Brain microvascular endothelial cell (primary cell): ENCODE measurements around the gene SCEL.

Source experiments
- DNase-seq: peaks from one replicate; pipeline ENCODE4 v3.0.0-alpha.2; 2020
- H3K27ac ChIP-seq: fragments of 250-450 bp; sonication (Bioruptor Pico); 2 replicates; pipeline ENCODE4 v1.5.1; 2020; ENCODE audit warnings: mild to moderate bottlenecking, moderate library complexity
- H3K27me3 ChIP-seq: fragments of 250-450 bp; sonication (Bioruptor Pico); replicated peaks from 2 replicates; pipeline ENCODE4 v1.5.1; 2020; ENCODE audit warnings: mild to moderate bottlenecking
- H3K36me3 ChIP-seq: fragments of 250-450 bp; sonication (Bioruptor Pico); replicated peaks from 2 replicates; pipeline ENCODE4 v1.5.1; 2020; ENCODE audit warnings: mild to moderate bottlenecking
- H3K4me3 ChIP-seq: 2 replicates; pipeline ENCODE4 v1.5.1; 2011; ENCODE audit warnings: low read depth, mild to moderate bottlenecking, control low read depth, low read length, moderate library complexity
- in situ Hi-C: cut with HindIII; loops from 2 replicates; pipeline ENCODE4 v1.10.0; 2017; ENCODE audit warnings: low sequenced_read_pairs, low pct_ligation_motif_present
- TF ChIP-seq, protein P1 (sequence below): IDR thresholded peaks from 2 replicates; pipeline ENCODE4 v1.5.1; 2011; ENCODE audit warnings: low read depth, mild to moderate bottlenecking, moderate library complexity, low read length, control low read depth, inconsistent platforms; ENCODE audit errors: missing control alignments

Gene SCEL

DNA sequence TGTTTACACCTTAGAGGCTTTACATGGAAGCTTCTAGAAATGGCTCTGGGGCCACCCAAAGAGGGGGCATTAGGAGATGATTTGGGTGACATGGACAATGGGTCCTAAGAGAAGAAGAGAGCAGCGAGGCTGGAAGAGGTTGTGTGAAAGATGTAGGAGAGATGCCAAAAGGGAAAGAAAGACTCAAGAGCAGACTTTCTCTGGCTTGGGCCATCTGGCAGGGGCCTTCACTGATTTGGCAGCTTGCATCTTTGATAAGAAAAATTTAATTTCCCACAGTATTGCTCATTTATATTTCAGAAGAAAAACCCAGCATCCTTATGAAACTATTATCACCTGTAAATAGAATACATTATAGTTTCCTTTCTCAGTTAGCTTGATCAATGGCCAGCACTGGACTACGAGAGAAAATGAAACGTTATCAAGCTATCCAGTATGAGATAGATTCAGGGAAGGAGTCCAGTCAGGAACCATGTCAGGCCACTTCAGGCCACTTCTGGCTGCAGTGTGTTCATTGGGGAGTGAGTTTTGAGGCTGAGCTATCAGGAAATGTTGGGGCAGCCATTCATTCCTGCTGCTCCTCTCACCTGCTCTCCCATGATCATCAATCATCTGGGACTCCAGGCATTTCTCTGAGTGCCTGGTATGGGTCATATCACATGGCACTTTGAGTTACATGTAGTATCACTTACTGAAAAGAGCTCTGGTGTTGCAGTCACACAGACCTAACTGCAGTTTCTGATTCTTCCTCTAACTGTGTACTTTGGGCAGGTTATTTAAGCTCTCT is 10.3 kb downstream of the SCEL start:
- H3K27me3 ChIP-seq = no peaks in the 10 kb centered on the region
- no peak for DNase-seq
- in situ Hi-C loops = no loop called here
- H3K27ac ChIP-seq = no peak overlapping the region
- TF ChIP-seq, protein P1, sequence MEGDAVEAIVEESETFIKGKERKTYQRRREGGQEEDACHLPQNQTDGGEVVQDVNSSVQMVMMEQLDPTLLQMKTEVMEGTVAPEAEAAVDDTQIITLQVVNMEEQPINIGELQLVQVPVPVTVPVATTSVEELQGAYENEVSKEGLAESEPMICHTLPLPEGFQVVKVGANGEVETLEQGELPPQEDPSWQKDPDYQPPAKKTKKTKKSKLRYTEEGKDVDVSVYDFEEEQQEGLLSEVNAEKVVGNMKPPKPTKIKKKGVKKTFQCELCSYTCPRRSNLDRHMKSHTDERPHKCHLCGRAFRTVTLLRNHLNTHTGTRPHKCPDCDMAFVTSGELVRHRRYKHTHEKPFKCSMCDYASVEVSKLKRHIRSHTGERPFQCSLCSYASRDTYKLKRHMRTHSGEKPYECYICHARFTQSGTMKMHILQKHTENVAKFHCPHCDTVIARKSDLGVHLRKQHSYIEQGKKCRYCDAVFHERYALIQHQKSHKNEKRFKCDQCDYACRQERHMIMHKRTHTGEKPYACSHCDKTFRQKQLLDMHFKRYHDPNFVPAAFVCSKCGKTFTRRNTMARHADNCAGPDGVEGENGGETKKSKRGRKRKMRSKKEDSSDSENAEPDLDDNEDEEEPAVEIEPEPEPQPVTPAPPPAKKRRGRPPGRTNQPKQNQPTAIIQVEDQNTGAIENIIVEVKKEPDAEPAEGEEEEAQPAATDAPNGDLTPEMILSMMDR = no peak
- no peaks in the 10 kb centered on the region for H3K36me3 ChIP-seq
- H3K4me3 ChIP-seq = no peak overlapping the region

GRCh38 chr13:77548095-77548494 is 12.6 kb downstream of the SCEL start:
- Histone ChIP-seq H3K36me3 (no peaks in the 10 kb centered on the region), H3K27me3 (no peaks in the 10 kb centered on the region)
- in situ Hi-C loops = no loop called here

DNA sequence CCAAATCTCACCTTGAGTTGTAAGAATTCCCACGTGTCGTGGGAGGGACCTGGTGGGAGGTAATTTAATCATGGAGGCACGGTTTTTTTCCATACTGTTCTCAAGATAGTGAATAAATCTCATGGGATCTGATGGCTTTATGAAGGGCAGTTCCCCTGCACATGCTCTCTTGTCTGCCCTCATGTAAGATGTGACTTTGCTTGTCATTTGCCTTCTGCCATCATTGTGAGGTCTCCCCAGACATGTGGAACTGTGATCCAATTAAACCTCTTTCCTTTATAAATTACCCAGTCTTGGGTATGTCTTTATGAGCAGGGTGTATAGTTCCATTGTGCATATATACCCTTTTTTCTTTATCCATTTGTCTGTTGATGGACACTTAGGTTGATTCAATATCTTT is 13.1 kb downstream of the SCEL start:
- TF ChIP-seq, protein P1 = no peak
- Histone ChIP-seq H3K36me3 (no peaks in the 10 kb centered on the region), H3K4me3 (no peak overlapping the region), H3K27ac (no peak overlapping the region), H3K27me3 (no peaks in the 10 kb centered on the region)
- DNase-seq = no peak
- in situ Hi-C loops = no loop called here

More at GRCh38 chr13:77548095-77548494, 12.6 kb downstream of the SCEL start:
- Histone ChIP-seq H3K27ac (no peak overlapping the region), H3K4me3 (no peak overlapping the region)
- DNase-seq = no peak
- TF ChIP-seq, protein P1 = no peak

- Histone ChIP-seq H3K27me3 (no peaks in the 10 kb centered on the region), H3K27ac (no peak overlapping the region), H3K4me3 (no peak overlapping the region), H3K36me3 (no peaks in the 10 kb centered on the region)
- in situ Hi-C loops = no loop called here
- no peak for DNase-seq
- TF ChIP-seq, protein P1 = no peak
Measured at GRCh38 chr13:77554069-77554468, 18.6 kb downstream of the SCEL start.

GRCh38 chr13:77555246-77555645 is 19.7 kb downstream of the SCEL start:
- in situ Hi-C loops = no loop called here
- H3K27ac ChIP-seq = no peak overlapping the region
- no peak overlapping the region for H3K4me3 ChIP-seq
- TF ChIP-seq, protein P1 = no peak
- H3K36me3 ChIP-seq = no peaks in the 10 kb centered on the region
- H3K27me3 ChIP-seq = no peaks in the 10 kb centered on the region
- DNase-seq = no peak

DNA sequence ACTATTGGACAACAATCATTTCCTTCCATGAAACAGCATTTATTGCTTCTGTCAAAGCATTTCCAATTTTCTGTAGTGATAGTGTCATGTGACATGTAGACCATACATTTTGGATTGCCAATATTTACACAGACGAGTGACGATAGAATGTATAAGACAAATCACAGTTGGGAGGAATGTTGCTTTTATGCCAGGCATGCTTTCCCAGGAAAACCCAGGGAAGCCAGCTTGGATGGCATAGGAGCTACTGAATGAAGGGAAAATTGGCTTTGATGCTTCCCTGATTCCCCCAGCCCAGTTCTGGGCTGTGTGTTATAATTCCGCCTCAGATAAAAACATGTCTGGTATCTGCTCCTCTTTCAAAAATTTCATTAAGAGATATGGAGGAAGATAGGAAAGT is 22.5 kb downstream of the SCEL start:
- DNase-seq = no peak
- H3K4me3 ChIP-seq = no peak overlapping the region
- H3K36me3 ChIP-seq = no peaks in the 10 kb centered on the region
- no peak overlapping the region for H3K27ac ChIP-seq
- TF ChIP-seq, protein P1 = no peak
- in situ Hi-C loops = no loop called here
- H3K27me3 ChIP-seq = no peaks in the 10 kb centered on the region
